Sciatic nerve (tissue), 2 donors: ENCODE measurements around the gene ARHGEF3. TPM values are rescaled to one million over a fixed set of nuclear protein-coding genes. Genes with fewer than 3 reads are reported as not detected.

Experiments
- ATAC-seq: fragments of 200-7000 bp; cut with Tn5 transposase; one replicate; pipeline ENCODE4 v1.9.1; 2020; ENCODE audit warnings: mild to moderate bottlenecking, moderate library complexity
- DNase-seq: peaks from one replicate; pipeline ENCODE4 v3.0.0-alpha.2; 2020; ENCODE audit warnings: low spot score
- intact Hi-C: fragments of 100-400 bp; cut with DNase I; formaldehyde crosslinking; loops from one replicate; pipeline ENCODE4 v1.14.2; 2022
- total RNA-seq: library from RNA; stranded (reverse); fragmentation: NEBNext Ultra II Directional; extraction: Animal tissue kit (Norgen Biotek cat#: 25700); gene quantifications from one replicate; pipeline ENCODE4 v1.2.1, GENCODE V29; 2021
- donor health status: DM: no; HTN: no; CAD: no.
- donor health status: DM: no; HTN: no; CAD: no.

The ARHGEF3 gene
- total RNA-seq, 1 donor from 2014 or later, result 27.5 TPM

DNA sequence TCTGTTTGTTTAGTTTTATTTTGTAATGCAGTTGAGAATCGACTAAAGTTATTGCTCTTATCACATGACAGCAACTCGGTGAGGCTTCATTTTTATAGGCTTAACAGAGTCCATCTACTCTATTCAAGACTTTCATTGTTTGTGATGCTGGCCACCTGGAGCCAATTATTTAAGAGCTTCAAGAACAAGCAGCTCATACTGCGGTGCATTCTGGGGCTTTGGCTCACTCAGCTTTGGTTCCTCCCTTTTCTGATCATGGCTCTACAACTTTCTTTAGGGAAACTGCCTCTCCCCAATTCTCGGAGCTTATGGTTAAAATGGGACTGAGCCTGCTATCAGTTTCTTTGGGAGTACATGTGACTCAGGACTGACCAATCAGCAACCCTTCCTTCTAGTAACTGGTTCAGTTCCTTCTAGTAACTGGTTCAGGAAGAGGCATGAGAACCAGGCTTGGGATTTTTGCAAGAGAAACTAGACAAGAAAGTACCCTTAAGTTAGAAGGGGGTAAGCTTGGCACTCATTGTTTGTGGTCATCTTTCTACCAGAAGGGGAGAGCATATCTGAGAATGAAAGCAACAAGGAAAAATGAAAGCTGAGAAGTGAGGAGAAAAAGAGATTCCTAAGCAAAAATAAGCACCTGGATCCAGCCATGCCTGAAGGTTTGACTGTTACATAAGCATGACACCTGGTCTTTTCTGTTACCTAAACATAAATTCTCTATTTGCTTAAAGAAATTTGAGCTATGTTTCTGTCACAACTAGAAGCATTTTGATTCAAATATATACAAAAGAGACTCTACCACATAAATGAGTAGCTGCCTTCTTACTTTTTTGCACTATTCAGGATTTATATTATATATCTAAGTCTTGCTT lies 24.1 kb upstream of the ARHGEF3 start:
- DNase-seq (no peak), ATAC-seq (peak; percentile 20)
- intact Hi-C loops, result no loop called here

DNA sequence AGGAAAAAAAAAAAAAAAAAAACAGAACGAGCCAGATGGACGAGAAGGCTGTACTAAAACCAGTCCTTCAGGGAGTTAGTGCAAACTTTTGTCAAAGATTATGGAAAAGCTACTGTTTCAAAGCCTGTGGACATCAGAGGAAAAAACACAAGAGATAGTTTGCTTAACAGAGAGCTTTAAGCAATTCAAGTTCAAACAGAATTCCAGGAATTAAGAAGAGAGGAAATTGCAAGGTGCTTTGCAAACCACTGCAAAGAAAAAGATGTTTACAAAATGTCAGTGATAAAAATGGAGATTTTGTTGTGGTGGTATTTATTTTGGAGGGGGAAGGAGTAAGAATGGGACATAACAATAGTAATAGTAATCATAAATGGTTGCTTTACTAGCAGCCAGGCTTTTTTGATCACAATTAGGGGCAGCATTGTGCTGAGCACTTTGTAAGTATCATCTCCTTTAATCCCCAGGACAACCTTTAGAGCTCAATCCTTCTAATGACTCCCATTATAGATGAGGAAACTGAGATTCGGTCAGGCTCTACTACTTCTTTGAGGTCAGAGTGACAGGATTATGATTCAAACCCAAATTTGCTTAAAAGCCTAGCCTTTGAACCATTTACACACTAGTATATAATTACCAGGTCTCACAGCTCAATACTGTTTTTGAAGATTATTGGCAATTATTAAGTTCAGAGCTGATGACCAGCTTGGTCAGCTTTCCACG lies 22.4 kb upstream of the ARHGEF3 start:
- intact Hi-C loops, result no loop called here
- no peak for ATAC-seq
- DNase-seq, result no peak

DNA sequence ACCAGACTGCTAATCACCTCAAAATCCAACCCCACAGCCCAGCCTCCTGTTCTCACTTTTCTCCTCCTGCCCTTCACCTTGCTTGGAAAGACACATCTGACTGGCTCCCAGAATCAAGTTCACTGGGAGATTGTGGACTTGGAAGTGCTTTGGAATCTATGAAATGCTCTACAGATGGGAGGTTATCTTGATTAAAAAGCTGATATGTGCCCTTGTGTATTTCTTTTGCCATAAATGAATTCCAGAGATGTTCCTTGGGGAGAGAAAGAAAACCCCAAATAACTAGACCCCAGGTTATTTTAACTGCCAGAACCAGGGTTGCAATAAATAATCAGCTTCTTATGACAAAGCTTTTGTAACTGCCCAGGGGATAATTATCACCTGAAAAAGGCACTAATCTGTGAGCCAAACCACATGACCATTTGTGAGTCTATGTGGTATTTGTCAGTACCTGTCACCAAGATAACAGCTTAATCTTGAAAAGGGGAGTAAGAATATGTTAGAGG lies 21.7 kb upstream of the ARHGEF3 start:
- intact Hi-C loops, result no loop called here
- DNase-seq (no peak), ATAC-seq (no peak)

DNA sequence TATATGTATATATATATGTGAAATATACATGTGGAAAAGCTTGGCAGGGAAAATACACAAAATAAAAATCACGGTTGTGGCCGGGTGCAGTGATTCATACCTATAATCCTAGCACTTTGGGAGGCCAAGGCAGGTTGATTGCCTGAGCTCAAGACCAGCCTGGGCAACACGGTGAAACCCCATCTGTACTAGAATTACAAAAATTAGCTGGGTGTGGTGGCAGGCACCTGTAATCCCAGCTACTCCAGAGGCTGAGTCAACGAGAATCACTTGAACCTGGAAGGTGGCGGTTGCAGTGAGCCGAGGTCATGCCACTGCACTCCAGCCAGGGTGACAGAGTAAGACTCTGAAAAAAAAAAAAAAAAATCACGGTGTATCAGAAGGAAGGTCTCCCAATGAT lies 20.8 kb upstream of the ARHGEF3 start:
- intact Hi-C loops, result no loop called here
- ATAC-seq (no peak), DNase-seq (no peak)

DNA sequence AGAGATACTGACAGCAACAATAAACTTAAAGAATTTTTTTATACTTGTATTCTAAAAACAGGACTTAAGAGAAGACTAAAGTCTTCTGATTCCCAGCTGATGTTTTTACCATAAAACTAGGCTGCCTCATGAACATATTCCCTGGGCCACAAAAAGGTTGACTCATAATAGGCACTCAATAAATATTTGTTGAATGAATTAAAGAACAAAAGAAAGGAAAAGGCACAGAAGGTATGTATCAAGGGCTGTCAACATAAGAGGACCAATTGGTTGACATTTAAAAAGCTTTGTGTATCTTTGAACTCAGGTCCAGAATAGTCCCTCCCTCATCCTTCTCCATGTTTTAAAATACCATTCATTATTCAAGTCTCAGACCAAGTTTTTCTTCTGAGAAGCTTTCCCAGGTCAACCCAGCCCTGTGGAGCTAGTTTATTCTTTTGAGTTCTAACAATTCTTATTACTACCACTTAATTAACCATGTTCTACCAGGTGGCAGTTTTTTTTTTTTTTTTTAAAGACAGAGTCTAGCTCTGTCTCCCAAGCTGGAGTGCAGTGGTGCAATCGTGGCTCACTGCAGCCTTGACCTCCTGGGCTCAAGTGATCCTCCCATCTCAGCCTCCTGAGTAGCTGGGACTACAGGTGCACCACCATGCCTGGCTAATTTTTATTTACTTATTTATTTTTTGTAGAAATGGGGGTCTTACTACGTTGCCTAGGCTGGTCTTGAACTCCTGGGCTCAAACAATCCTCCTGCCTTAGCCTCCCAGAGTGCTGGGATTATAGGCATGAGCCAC lies 17.5 kb upstream of the ARHGEF3 start:
- no peak for DNase-seq
- intact Hi-C loops, result no loop called here
- no peak for ATAC-seq

DNA sequence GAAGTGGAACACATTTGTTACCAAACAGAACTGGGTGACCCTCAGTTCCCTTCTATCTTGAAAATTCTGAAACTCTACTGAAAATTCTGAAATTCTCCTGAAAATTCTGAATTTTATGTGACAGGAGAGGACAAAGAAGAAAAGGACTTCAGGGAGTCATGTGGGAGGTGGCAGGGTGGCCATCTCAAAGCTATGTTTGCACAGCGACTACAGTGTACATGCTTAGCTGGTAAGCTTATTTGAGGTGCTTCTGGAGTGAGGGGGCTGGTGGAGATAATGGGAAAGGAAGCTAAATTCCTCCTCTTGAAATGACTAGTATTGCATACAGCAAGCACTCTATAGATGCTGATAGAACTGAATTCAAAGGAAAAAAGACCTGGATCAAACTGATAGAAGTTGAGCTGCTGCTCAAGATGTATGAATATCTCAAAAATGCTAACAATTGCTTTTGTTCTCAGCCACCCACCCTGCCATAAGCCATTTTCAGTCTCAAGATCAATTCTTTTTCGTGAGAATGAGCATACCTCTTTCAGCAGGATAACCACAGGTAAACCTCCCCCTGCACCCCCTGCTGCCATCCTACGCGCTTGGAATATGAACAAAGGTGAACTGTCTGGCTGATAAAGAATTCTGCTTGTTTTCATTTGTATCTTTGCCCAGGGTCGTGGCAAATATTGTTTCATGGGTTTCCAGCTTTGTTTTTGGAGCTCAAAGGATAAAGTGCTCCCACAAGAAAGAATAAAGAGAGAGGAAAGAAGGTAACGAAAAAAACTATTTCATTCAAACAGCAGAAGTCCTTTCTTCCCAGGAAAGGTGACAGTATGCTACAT lies 16.6 kb upstream of the ARHGEF3 start:
- intact Hi-C loops, result no loop called here
- ATAC-seq (no peak), DNase-seq (no peak)

DNA sequence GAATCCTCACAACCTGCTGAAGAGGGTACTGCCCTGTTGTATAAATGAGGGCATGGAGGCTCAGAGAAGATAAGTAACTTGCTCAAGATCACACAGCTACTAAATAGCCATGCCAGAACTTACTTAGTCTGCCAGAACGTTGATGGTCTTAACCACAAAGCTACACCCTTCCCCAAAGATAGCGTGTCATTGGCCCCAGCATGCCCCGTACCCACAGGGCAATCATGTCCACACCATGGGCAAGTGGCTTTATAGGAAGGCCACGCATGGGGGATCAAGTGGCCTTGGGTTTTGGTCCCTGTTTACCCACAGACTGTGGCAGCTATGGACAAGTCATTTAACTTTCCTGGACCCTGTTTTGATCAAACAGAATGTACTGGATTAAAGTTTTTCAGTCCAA lies 15.9 kb upstream of the ARHGEF3 start:
- intact Hi-C loops, result no loop called here
- ATAC-seq, result no peak
- no peak for DNase-seq

DNA sequence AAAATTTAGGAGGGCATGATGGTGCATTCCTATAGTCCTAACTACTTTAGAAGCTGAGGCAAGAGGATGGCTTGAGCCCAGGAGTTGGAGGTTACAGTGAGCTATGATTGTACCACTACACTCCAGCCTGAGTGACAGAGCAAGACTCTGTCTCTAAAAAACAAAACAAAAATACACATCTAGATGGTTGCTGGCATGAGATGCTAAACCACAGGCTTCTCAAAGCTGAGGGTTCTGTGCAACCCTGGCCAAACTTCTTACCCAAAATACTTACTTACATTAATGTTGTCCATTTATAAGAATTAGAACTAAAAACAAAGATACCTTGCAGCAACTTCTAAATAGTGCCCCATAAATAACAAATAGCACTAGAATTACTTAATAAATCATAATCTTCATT lies 14.3 kb upstream of the ARHGEF3 start:
- DNase-seq (no peak), ATAC-seq (no peak)
- intact Hi-C loops, result no loop called here

DNA sequence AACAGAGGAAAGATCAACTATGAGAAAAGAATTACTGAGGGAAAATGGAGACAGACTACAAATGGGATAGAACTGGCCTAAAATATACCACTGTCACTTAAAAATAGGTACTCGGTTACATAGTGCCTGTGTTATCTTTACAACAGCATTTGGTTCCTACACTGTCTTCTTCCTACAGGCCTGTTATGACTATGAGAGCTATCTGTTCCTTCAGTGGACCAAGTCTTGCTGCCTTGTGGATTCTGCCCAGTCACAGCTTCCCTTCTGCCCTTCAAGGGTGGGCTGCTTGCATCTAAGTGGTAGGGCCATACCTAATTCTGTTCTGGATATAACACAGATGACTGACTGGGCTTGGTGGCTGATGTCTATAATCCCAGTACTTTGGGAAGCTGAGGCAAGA lies 13.8 kb upstream of the ARHGEF3 start:
- intact Hi-C loops, result no loop called here
- no peak for DNase-seq

DNA sequence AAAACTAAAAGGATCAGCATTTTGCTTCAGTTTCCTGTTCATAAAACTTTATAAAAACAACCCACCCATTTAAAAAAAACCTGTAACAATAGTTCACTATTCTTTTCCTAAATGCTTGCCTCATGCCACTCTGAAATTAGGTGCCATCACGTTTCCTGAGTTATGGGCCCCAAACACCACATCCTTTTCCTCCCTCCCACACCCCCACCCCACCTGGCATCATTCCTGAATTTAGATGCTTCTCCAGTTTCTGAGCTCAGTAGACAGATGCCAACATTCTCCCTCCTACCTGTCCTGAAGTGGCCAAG lies 11.9 kb upstream of the ARHGEF3 start:
- DNase-seq (no peak), ATAC-seq (no peak)
- intact Hi-C loops, result no loop called here

More for the DNA sequence above, 13.8 kb upstream of the ARHGEF3 start:
- no peak for ATAC-seq

DNA sequence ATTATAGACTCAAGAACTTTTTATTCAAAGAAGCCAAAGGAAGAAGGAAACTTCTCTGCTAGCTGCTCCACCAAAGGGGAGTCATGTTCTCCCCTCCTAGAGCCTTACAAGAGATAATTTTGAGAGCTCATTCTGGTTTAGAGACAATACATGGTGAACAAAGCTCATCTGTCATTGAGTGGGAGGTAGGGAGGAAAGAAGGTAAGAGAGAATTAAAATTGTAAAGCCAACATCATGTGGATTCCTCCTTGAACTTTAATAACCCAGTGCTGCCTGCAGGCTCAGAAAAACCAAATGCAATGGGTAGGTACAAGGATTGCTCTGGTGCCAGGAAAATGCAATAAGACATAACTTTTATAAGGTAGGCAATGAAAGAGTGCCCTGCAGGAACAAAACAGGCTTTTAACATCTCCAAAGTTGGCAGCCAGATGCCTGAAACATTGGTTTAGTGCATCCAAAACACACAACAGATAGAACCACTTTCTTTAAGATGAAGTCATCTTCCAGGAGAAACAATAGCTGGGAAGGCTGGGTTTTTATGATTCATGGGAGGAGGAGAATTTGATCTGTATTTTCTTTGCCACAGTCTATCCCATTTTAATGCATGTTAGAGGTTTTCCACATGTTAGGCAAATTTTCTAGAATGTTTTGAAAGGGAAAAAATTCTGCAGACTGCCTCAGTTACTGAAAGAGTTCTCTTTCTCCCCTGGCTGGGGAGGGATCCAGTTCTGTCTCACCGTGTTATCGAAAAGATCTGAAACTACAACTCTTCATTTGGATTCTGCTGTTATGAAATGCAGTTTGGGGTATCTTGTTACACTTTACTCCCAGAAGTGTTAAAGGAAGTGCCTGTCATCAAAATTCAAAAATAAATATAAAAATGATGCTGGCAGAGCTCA lies 11.3 kb upstream of the ARHGEF3 start:
- ATAC-seq (no peak), DNase-seq (no peak)
- intact Hi-C loops, result no loop called here

DNA sequence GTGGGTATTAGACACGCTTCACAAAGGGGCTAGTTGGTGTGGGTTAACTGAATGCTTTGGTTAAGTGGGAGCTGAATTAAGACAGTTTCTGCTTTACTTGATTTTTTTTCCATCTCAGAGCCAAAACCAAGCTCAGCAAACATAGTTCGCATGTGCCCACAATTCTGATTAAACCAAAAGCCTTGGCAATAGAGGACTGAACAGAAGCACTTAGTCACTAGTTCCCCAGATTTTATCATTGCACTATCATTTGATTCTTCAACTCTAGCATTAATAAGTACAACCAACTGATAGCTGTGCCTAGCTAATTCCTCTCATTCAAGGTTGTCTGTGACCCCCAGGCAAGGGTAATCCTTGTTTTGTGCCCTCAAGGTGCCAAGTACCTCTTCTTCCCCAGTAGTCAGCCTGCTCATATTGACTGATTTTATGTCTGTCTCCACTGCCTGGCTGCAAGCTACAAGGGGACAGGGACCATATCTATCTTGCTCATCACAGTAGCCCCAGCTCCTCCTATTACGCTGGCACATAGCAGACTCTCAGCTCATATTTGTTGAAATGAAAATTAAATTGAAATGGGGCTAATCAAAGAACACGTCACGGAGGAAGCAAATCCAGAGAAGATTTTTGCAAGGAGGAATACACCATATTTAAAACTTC lies 9.9 kb upstream of the ARHGEF3 start:
- no peak for DNase-seq
- ATAC-seq, result no peak
- intact Hi-C loops, result no loop called here

DNA sequence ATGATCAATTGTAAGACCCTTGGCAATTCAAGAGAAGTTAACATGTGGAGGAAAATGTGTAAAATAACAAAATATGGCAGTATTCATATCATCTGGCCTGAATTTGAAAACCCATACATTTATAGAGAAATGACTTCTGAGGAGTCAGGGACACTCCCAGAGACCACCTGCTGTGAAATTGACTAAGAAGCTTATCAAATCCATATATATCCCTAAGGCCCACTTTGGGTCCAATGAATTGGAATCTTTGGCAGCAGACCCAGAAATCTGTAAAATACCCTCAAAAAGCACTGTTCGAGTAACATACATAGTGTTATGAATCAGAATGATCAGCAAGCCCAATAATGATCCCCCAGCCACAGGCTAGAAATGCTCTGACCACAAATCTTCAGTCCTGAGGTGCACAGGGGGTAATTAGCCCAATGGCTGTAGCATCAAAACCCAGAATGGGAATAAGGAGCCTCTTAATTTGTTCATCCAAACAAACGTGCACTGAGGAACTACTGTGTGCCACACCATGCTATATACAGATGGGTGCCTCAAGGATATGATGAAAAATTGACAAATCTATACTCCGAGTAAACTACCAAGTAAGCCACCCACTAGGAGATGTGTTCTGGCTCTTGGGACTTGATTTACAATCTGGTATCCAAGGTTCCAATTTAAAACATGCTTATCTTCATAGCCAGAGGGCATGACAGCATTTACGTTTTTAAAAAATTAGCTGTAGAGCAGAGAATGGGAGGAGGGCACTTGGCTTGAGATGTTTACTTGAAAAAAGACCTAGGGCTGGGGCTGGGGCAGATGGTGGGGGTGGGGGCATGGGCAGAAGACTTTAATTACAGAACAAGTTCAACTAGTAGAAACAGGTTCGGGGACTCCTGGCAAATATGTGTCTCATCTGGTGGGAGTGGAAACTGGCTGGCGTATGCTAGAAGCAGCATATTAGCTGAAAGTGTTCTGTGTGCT lies 9.1 kb upstream of the ARHGEF3 start:
- no peak for DNase-seq
- no peak for ATAC-seq
- intact Hi-C loops, result no loop called here

DNA sequence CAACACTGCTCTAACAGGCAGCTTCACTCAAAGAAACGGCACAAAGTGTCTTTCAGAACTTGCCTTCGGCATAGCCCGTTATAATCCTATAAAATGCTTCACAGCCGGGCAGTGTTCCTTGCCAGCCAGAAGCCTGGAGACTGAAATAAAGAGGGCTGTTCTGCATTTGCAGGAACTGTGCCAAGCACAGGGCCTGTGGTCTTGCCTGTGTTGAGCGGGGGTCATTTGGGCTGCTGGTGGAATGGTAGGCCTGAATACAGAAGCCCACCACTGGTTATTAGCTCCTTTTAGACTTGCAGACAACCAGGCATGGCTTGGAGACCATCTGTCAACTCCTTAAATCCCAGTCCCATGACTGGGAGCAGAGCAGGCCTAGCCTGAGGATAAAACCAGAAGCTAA lies 4.7 kb upstream of the ARHGEF3 start:
- intact Hi-C loops, result no loop called here
- DNase-seq (no peak), ATAC-seq (no peak)

DNA sequence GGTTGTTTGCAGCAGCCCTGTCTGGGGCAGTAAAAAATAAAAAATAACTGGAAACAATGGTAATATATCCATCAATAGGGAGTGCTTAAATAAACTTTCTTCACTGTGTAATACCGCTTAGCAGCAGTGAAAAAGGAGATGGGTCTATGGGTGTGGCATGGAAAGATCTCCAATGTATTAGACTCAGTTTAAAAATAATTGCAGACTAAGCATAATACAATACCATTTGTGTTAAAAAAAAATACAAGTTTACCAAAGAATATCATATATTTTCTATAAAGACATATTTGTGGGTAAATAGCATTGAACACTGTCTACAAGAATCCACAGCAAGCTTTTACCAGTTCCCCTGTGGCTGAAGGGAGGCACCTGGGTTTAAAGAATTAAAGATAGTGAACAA lies 1.0 kb upstream of the ARHGEF3 start:
- intact Hi-C loops, result no loop called here
- ATAC-seq, result no peak
- DNase-seq, result no peak

DNA sequence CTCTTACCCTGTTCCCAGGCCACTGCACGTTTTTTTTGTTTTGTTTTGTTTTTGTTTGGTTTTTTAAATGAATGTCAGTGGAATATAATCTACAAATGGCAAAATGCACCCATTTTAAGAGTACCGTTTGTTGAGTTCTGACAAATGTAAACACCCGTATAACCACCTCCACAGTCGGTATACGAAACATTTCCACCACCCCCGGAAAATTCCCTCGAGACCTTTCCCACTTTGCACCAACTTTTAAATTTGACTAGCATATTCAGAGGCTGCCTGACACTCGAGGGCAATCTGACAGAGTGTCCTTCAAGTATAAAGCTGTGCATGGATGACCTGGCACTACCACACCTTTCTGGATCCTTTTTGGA lies 613 bp upstream of the ARHGEF3 start:
- no peak for ATAC-seq
- intact Hi-C loops, result no loop called here
- DNase-seq, result no peak
